ENCODE results near the gene MMP24.

DNA sequence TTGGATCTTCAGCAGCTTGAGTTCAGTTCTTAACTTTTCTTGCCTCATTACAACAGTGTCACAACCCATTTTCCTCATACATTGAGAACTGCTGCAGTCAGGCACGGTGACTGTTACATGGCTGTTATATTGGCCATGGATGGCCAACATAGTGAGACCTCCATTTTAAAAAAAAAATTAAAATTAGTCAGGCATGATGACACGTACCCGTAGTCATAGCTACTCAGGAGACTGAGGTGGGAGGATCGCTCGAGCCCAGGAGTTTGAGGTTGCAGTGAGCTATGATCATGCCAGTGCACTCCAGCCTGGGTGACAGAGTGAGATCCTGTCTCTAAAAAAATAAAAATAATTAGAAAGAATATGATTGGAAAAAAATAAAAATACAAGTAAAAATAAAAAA is 9.9 kb upstream of the MMP24 start:
- TF ChIP-seq, protein P1, sequence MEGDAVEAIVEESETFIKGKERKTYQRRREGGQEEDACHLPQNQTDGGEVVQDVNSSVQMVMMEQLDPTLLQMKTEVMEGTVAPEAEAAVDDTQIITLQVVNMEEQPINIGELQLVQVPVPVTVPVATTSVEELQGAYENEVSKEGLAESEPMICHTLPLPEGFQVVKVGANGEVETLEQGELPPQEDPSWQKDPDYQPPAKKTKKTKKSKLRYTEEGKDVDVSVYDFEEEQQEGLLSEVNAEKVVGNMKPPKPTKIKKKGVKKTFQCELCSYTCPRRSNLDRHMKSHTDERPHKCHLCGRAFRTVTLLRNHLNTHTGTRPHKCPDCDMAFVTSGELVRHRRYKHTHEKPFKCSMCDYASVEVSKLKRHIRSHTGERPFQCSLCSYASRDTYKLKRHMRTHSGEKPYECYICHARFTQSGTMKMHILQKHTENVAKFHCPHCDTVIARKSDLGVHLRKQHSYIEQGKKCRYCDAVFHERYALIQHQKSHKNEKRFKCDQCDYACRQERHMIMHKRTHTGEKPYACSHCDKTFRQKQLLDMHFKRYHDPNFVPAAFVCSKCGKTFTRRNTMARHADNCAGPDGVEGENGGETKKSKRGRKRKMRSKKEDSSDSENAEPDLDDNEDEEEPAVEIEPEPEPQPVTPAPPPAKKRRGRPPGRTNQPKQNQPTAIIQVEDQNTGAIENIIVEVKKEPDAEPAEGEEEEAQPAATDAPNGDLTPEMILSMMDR (IDR thresholded peaks at IDR 0.05) = no peak
- TF ChIP-seq POLR2A (IDR thresholded peaks at IDR 0.05) = no peak
- TF ChIP-seq EP300 (IDR thresholded peaks at IDR 0.05) = no peak

All from tibial nerve (tissue), 4 donors.